HG03095 (cell line): Measurements from ENCODE around the gene GINS3.
A peak's percentile ranks its signal among the peaks of the same experiment; 100 is the strongest.
"Not testable (repeated sequence)": the region's sequence is repeated elsewhere in the genome, so short reads cannot be mapped to it uniquely, and the experiment has no call there.

ENCODE experiments used
- ATAC-seq: cut with Tn5 transposase; IDR thresholded peaks from one replicate; pipeline ENCODE4 v1.9.1; 2021; ENCODE audit warnings: moderate library complexity; ENCODE audit not compliant: unreplicated experiment

Gene GINS3

DNA sequence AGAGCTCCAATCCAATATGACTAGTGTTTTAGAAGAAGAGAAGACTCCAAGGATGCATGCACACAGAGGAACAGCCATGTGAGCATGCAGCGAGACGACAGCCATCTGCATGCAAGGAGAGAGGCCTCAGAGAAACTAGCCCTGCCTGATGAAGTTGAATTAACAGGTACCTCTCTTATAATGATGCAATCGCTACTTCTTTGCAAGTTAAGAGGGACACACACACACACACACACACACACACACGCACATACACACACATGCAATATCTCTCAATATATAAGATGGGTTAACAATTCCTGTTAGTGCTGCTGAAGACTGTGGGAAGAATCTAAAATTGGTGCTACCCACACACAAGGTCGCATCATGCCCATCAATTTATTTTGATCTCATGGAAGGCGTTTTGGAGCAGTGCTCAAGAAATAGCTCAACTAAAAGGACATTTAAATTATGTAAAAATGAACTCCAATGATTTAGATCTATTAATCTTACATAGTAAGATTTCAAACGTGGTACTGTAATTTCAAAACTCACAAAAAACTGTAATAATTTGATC is 7.0 kb upstream of the GINS3 start:
- ATAC-seq, result no peak

DNA sequence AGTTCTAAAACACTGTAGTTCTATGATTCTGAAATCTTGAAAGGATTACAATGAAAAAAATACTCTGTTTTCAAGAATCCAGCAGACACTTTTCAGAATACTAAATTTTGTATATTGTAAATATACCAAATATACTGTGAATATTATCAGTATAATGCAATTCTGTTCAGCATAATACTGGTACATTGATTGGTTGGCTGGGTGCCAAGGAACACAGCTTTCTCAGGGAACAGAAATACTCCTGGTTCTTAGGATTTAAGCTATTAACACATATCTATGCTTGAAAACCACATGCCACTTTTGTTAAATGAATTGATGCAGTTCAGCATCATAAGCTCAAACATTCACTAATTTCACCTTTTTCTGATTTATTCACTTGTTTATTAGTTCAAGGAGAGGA is 2.5 kb upstream of the GINS3 start:
- ATAC-seq, result no peak

GRCh38 chr16:58393138-58393504 is 850 bp downstream of the GINS3 start:
- peak; percentile 7 for ATAC-seq

DNA sequence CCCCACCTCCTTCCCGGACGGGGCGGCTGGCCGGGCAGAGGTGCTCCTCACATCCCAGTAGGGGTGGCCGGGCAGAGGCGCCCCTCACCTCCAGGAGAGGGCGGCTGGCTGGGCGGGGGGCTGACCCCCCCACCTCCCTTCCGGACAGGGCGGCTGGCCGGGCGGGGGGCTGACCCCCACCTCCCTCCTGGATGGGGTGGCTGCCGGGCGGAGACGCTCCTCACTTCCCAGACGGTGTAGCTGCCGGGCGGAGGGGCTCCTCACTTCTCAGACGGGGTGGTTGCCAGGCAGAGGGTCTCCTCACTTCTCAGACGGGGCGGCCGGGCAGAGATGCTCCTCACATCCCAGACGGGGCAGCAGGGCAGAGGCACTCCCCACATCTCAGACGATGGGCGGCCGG is 4.6 kb downstream of the GINS3 start:
- ATAC-seq, result not testable (repeated sequence)

DNA sequence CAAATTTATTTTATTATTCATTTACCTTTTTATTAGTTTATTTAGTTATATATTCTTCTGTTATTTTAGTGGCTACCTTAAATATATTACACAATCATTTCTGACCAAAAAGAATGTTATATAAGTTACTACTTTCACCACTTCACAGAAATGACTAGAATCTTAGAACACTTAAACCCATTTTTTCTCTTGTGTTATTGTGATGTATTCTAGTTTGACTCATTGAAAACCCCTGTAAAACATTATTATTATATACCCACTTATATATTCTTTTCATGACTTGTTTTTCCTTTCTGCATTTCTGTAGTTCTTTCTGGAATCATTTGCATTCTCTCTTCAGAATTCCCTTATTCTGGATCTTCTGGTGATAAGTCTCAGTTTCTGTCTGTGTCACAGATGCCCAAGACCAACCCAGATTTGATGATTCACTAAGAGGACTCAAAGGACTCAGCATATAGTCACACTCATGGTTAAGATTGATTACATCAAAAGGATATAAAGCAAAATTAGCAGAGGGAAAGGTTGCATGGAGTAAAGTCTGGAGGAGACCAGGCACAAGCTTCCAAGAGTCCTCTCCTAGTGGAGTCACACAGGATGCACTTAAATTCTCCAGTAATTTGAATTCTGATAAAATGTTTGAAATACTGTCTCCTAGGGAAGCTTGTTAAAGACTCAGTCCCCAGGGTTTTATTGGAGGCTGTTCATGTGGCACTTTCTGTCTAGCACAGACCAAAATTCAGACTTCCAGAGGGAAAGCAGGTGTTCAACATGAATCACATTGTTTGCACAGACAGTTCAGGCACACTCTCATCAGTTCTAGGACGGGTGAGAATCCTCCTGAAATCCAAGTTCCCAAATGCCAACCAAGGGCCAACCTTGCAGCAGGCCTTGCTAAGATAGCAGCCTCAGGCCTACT is 7.7 kb downstream of the GINS3 start:
- no peak for ATAC-seq

DNA sequence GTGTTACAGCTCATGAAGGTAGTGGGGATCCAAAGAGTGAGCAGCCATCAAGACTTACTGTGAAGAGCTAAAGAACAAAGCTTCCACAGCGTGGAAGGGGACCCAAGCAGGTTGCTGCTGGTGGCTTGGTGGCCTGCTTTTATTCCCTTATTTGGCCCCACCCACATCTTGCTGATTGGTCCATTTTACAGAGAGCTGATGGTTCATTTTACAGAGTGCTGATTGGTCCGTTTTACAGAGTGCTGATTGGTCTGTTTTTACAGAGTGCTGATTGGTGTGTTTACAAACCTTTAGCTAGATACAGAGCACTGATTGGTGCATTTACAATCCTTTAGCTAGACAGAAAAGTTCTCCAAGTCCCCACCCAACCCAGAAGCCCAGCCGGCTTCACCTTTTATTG is 9.0 kb downstream of the GINS3 start:
- ATAC-seq, result not testable (repeated sequence)

DNA sequence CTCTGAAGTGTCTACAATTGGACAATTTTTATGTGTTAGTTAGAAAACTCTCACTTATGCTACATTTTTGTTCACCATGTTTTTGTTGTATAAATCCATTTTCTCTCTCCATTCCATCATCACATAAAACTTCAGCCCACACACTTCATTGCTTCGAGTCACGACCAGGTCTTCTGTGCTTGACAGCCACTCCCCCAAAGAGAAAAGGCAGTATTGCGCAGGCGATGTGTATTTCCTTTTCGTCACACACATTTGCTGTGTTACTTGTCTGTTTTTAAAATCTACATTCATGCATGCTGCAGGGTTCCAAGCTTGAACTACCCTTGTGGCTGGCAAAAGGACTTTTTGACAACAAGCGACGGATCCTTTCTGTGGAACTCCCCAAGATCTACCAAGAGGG is 10.5 kb downstream of the GINS3 start:
- no peak for ATAC-seq

DNA sequence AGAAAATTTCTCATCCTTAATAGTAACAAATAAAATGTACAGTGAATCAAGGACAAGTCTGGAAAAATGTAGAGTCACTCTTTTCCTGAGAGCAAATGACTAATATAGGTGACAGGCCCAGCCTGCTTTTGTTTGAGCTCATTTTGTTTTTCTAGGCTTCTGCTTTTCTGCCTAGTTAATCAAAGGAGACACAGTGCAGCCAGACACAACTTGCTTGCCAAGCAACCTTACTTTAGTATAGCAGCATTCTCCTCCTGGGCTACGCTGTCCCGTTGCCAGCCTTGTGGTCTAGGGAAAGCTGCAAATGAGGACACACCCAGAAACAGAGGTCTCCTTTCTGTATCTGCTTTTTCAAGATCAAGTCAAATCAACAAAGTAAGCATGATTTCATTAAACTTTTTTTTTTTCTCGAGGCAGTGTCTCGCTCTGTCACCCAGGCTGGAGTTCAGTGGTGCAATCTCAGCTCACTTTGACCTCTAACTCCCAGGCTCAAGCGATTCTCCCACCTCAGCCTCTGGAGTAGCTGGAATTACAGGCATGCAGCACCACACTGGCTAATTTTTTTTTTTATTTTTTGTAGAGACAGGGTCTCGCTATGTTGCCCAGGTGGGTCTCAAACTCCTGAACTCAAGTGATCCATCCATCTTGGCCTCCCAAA is 17.2 kb downstream of the GINS3 start:
- no peak for ATAC-seq

GRCh38 chr16:58411336-58411735 is 19.1 kb downstream of the GINS3 start:
- no peak for ATAC-seq

- no peak for ATAC-seq
Measured at GRCh38 chr16:58411736-58412614, 19.7 kb downstream of the GINS3 start.

DNA sequence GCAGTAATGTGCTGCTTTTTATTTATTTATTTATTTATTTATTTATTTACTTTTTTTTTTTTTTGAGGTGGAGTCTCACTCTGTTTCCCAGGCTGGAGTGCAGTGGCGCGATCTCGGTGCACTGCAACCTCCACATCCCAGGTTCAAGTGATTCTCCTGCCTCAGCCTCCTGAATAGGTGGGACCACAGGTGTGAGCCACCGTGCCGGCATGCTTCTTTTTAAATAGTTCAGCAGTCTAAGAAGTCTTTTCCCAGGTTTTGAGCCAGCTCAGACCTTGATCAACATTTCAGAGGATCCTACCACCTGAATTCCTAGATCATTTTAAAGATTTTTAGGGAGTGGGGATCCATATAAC is 20.3 kb downstream of the GINS3 start:
- ATAC-seq, result not testable (repeated sequence)

DNA sequence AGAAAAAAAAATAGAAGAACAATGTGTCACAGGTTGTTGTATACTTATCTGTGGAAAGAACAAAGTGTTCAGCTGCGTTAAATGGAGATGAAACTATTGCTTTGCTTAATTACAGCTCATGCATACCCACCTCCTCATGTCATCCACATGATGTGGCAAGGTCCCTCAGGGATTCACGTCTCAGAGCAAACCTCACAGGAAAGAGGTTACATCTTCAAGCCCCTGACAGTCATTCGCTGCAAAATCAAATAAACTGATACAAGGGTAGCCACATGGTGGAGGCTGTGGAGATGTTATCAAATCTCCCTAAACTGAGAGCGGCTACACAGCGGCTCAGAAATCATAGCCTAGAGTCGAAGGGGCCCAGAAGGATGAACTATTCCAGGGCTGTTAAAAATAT is 21.1 kb downstream of the GINS3 start:
- ATAC-seq, result no peak

GRCh38 chr16:58415003-58415402 is 22.7 kb downstream of the GINS3 start:
- ATAC-seq, result no peak

GRCh38 chr16:58415961-58416360 is 23.7 kb downstream of the GINS3 start:
- not testable (repeated sequence) for ATAC-seq

- ATAC-seq, result no peak
Measured at GRCh38 chr16:58417035-58417434, 24.8 kb downstream of the GINS3 start.

GRCh38 chr16:58417600-58417999 is 25.3 kb downstream of the GINS3 start:
- no peak for ATAC-seq

DNA sequence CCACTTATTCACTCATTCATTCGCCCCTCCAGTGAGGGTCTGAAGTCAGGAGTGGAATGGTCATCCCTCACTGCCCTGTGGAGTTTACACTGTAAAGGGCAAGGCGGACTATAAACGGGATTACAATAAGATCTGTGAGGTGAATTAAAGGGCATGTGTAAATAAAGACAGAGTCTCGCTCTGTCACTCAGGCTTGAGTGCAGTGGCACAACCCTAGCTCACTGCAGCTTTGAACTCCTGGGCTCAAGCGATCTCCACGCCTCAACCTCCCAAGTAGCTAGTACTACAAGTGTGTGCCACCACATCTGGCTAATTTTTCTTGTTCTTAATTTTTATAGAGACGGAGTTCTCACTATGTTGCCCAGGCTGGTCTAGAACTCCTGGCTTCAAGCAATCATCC is 25.8 kb downstream of the GINS3 start:
- ATAC-seq, result no peak

GRCh38 chr16:58418601-58419000 is 26.3 kb downstream of the GINS3 start:
- no peak for ATAC-seq

DNA sequence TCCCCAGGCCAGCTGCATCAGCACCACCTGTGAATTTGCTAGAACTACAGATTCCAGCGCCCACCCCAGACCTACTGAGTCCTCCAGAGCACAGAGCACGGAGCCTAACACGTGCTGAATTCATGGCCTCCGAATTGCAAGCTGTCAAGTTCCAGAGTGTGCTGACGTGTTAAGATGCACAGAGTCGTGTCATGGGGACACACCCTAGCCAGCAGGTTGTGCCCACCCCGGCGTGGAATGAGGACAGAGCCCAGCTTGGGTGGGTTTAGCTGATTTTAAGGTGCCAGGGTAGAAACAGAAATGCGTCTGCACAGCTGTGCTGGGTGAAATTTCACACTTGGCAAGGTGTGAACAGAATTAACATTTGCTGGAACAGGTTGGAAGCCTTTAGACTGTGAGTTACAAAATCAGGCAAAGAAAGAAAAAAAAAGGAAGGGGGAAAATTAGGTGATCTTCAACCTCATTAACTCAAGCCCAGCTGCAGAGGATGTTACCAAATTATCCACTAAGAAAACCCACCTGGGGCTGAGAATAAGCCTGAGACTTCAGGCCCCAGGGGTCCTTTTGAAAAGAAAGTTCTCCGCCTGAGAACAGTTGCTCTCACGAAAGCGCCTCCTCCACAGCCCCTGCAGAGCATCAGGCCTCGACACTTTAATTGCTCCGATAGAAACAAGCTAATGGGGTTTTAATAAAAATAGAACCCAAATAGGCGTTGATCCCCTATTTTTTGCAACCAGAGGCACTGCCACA is 27.1 kb downstream of the GINS3 start:
- ATAC-seq, result no peak

DNA sequence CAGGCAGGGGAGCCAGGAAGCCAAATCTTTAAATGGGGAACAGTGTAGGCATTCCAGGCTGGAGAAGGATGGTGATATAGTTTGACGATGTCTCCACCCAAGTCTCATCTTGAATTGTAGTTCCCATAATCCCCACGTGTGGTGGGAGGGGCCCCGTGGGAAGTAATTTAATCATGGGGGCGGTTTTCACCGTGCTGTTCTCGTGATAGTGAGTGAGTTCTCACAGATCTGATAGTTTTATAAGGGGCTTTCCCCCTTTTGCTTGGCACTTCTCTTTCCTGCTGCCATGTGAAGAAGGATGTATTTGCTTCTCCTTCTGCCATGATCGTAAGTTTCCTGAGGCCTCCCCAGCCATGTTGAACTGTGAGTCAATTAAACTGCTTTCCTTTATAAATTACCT is 28.8 kb downstream of the GINS3 start:
- ATAC-seq, result no peak

DNA sequence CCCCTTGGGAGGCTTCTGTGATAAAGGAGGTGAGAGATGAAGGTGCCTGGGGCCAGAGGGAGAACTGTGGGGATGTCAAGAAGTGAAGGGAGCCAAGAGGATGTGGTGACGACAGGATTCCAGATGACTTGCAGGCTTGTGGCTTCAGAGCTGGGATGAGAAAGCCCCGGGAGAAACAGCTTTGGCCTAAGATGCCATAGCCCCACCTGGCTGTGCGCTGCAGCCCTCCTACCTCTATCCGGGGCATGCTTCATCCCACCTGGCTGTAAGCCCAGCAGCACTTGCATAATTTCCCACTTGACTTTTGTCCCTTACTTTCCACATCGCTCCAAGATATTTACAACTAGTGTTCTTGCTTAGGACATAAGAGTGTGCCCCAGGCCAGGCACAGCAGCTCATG is 29.3 kb downstream of the GINS3 start:
- no peak for ATAC-seq
